Astrocyte (in vitro differentiated cells and primary cell): ENCODE measurements around the gene ARHGAP21. TPM values are rescaled to one million over a fixed set of nuclear protein-coding genes. Genes with fewer than 3 reads are reported as not detected.
A peak's percentile ranks its signal among the peaks of the same experiment; 100 is the strongest.

Experiments used
- DNase-seq: peaks from one replicate; pipeline ENCODE4 v3.0.0-alpha.2; 2010; ENCODE audit warnings: low read depth
- FAIRE-seq: peaks from 2 replicates; lab custom pipeline; 2011; peaks lifted over from hg19 to GRCh38; lab: Jason Lieb, UNC
- H2AFZ ChIP-seq: 2 replicates; pipeline ENCODE4 v1.6.0; 2012; ENCODE audit warnings: low read depth, low read length, inconsistent platforms
- H3K27ac ChIP-seq: 2 replicates; pipeline ENCODE4 v1.5.1; 2011; ENCODE audit warnings: low read depth, low read length, inconsistent platforms
- H3K27me3 ChIP-seq: 2 replicates; pipeline ENCODE4 v1.6.0; 2011; ENCODE audit warnings: low read length, inconsistent platforms; ENCODE audit not compliant: insufficient read depth
- H3K36me3 ChIP-seq: 2 replicates; pipeline ENCODE4 v1.5.1; 2011; ENCODE audit warnings: low read length, inconsistent platforms; ENCODE audit not compliant: insufficient read depth
- H3K4me1 ChIP-seq: 2 replicates; pipeline ENCODE4 v1.5.1; 2011; ENCODE audit warnings: low read length, inconsistent platforms; ENCODE audit not compliant: insufficient read depth
- H3K4me2 ChIP-seq: 2 replicates; pipeline ENCODE4 v1.6.0; 2012; ENCODE audit warnings: low read length, inconsistent platforms
- H3K4me3 ChIP-seq: 2 replicates; pipeline ENCODE4 v1.5.1; 2011; ENCODE audit warnings: low read depth, mild to moderate bottlenecking, low read length, inconsistent platforms; ENCODE audit not compliant: insufficient read depth
- H3K79me2 ChIP-seq: 2 replicates; pipeline ENCODE4 v1.6.0; 2012; ENCODE audit warnings: mild to moderate bottlenecking, low read length, inconsistent platforms; ENCODE audit not compliant: insufficient read depth
- H3K9ac ChIP-seq: 2 replicates; pipeline ENCODE4 v1.6.0; 2012; ENCODE audit warnings: mild to moderate bottlenecking, low read length, inconsistent platforms
- H3K9me3 ChIP-seq: 2 replicates; pipeline ENCODE4 v1.5.1; 2012; ENCODE audit warnings: low read depth, mild to moderate bottlenecking, low read length, inconsistent platforms; ENCODE audit not compliant: insufficient read depth
- H4K20me1 ChIP-seq: 2 replicates; pipeline ENCODE4 v1.6.0; 2012; ENCODE audit warnings: low read length, inconsistent platforms; ENCODE audit not compliant: insufficient read depth
- H3K27ac Mint-ChIP-seq: one replicate; pipeline ENCODE4 v1.8.0; 2021; ENCODE audit warnings: mild to moderate bottlenecking, mixed read lengths; ENCODE audit not compliant: unreplicated experiment
- H3K27me3 Mint-ChIP-seq: one replicate; pipeline ENCODE4 v1.8.0; 2021; ENCODE audit warnings: low read depth, mixed read lengths; ENCODE audit not compliant: unreplicated experiment
- H3K36me3 Mint-ChIP-seq: one replicate; pipeline ENCODE4 v1.8.0; 2021; ENCODE audit warnings: low read depth, mixed read lengths; ENCODE audit not compliant: unreplicated experiment
- H3K4me1 Mint-ChIP-seq: one replicate; pipeline ENCODE4 v1.8.0; 2021; ENCODE audit warnings: low read depth, mixed read lengths; ENCODE audit not compliant: unreplicated experiment
- H3K4me3 Mint-ChIP-seq: one replicate; pipeline ENCODE4 v1.8.0; 2021; ENCODE audit warnings: mild to moderate bottlenecking, moderate library complexity, mixed read lengths; ENCODE audit not compliant: unreplicated experiment
- H3K9me3 Mint-ChIP-seq: one replicate; pipeline ENCODE4 v1.8.0; 2021; ENCODE audit warnings: mild to moderate bottlenecking, mixed read lengths; ENCODE audit not compliant: unreplicated experiment
- EZH2 ChIP-seq: IDR thresholded peaks from 2 replicates; pipeline ENCODE4 v1.6.1; 2012; ENCODE audit warnings: mild to moderate bottlenecking, low read length, inconsistent platforms; ENCODE audit not compliant: insufficient read depth
- total RNA-seq: library from RNA; stranded (reverse); gene quantifications from 2 replicates; pipeline ENCODE4 v1.2.1, GENCODE V29; 2021
- TF ChIP-seq, protein P1 (sequence below): IDR thresholded peaks from 2 replicates; pipeline ENCODE4 v1.5.1; 2011; ENCODE audit warnings: low read depth, mild to moderate bottlenecking, inconsistent platforms, low read length, moderate library complexity; ENCODE audit not compliant: insufficient read depth

ARHGAP21 gene
- total RNA-seq, 1 donor from 2014 or later, result 107 TPM

DNA sequence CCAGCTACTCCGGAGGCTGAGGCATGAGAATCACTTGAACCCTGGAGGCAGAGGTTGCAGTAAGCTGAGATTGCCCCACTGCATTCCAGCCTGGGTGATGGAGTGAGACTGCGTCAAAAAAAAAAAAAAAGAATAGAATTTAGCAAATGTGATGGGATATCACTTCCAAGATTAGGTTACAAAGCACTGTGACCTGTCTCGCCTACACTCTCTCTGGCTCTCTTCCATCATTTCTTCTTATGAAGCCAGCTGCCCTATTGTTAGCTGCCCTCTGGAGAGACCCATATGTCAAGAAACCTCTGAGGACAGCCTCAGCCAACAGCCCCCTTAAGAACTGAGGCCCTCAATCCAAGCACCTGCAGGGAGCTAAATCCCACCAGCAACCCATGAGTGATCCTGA, 28.2 kb downstream of the ARHGAP21 start:
- H3K27me3 Mint-ChIP-seq, result no peaks in the 10 kb centered on the region
- Histone ChIP-seq H3K27me3 (no peaks in the 10 kb centered on the region), H3K79me2 (peaks cover 98% of the 10 kb centered on the region), H3K4me1 (no peaks in the 10 kb centered on the region), H3K4me2 (no peak overlapping the region), H4K20me1 (peaks cover 91% of the 10 kb centered on the region), H3K36me3 (peaks cover 3% of the 10 kb centered on the region), H3K27ac (no peak overlapping the region), H3K4me3 (no peak overlapping the region), H3K9me3 (no peaks in the 10 kb centered on the region), H3K9ac (no peak overlapping the region), H2AFZ (no peak overlapping the region)
- no peak overlapping the region for H3K27ac Mint-ChIP-seq
- DNase-seq (no peak), FAIRE-seq (no peak)
- H3K9me3 Mint-ChIP-seq, result no peaks in the 10 kb centered on the region
- TF ChIP-seq, protein P1, sequence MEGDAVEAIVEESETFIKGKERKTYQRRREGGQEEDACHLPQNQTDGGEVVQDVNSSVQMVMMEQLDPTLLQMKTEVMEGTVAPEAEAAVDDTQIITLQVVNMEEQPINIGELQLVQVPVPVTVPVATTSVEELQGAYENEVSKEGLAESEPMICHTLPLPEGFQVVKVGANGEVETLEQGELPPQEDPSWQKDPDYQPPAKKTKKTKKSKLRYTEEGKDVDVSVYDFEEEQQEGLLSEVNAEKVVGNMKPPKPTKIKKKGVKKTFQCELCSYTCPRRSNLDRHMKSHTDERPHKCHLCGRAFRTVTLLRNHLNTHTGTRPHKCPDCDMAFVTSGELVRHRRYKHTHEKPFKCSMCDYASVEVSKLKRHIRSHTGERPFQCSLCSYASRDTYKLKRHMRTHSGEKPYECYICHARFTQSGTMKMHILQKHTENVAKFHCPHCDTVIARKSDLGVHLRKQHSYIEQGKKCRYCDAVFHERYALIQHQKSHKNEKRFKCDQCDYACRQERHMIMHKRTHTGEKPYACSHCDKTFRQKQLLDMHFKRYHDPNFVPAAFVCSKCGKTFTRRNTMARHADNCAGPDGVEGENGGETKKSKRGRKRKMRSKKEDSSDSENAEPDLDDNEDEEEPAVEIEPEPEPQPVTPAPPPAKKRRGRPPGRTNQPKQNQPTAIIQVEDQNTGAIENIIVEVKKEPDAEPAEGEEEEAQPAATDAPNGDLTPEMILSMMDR, result no peak
- no peak for TF ChIP-seq EZH2
- H3K36me3 Mint-ChIP-seq, result peaks cover 12% of the 10 kb centered on the region
- peaks cover 30% of the 10 kb centered on the region for H3K4me1 Mint-ChIP-seq
- no peak overlapping the region for H3K4me3 Mint-ChIP-seq

DNA sequence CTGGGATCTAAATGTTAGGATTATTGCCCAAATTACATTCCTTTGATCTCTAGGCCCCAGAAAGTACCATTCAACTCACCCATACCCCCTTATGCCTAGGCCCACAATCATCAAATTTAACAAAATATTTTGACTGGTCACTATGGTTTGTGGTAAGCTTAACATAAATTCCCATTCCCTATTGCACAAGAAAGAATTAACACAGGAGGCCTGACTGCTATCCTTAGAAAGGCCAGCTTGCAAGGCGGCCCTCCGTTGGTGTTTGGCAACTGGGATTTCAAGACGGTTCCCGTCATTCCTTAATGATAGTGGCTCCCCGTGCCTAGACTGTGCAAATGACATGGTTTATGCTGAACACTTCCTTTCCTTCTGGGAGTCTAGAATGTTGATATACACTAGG, 29.6 kb downstream of the ARHGAP21 start:
- DNase-seq (peak; percentile 20), FAIRE-seq (no peak)
- no peaks in the 10 kb centered on the region for H3K9me3 ChIP-seq
- no peak overlapping the region for H3K4me2 ChIP-seq
- no peak overlapping the region for H3K4me3 Mint-ChIP-seq
- H3K27me3 Mint-ChIP-seq, result no peaks in the 10 kb centered on the region
- H3K36me3 ChIP-seq, result peaks cover 3% of the 10 kb centered on the region
- no peak overlapping the region for H3K9ac ChIP-seq
- peaks cover 96% of the 10 kb centered on the region for H3K79me2 ChIP-seq
- peaks cover 12% of the 10 kb centered on the region for H3K36me3 Mint-ChIP-seq
- no peak overlapping the region for H2AFZ ChIP-seq
- H3K4me1 Mint-ChIP-seq, result peaks cover 19% of the 10 kb centered on the region
- no peak overlapping the region for H3K27ac ChIP-seq
- H3K4me3 ChIP-seq, result no peak overlapping the region
- no peaks in the 10 kb centered on the region for H3K9me3 Mint-ChIP-seq
- H3K4me1 ChIP-seq, result no peaks in the 10 kb centered on the region
- peaks cover 82% of the 10 kb centered on the region for H4K20me1 ChIP-seq
- no peaks in the 10 kb centered on the region for H3K27me3 ChIP-seq
- TF ChIP-seq EZH2, result no peak
- TF ChIP-seq, protein P1, result no peak
- no peak overlapping the region for H3K27ac Mint-ChIP-seq

- Mint-ChIP-seq H3K27me3 (no peaks in the 10 kb centered on the region), H3K4me1 (peaks cover 1% of the 10 kb centered on the region), H3K4me3 (no peak overlapping the region), H3K9me3 (no peaks in the 10 kb centered on the region), H3K27ac (no peak overlapping the region), H3K36me3 (peaks cover 12% of the 10 kb centered on the region)
- H3K9ac ChIP-seq, result no peak overlapping the region
- no peaks in the 10 kb centered on the region for H3K9me3 ChIP-seq
- no peak overlapping the region for H3K4me3 ChIP-seq
- DNase-seq, result no peak
- peaks cover 97% of the 10 kb centered on the region for H3K79me2 ChIP-seq
- H3K36me3 ChIP-seq, result peaks cover 3% of the 10 kb centered on the region
- H3K27ac ChIP-seq, result no peak overlapping the region
- no peak for TF ChIP-seq EZH2
- TF ChIP-seq, protein P1, result no peak
- H4K20me1 ChIP-seq, result peaks cover 79% of the 10 kb centered on the region
- H3K4me1 ChIP-seq, result no peaks in the 10 kb centered on the region
- no peak for FAIRE-seq
- H2AFZ ChIP-seq, result no peak overlapping the region
- no peaks in the 10 kb centered on the region for H3K27me3 ChIP-seq
- no peak overlapping the region for H3K4me2 ChIP-seq
These were observed 32.6 kb downstream of the ARHGAP21 start for GRCh38 chr10:24690961-24691512.
